Endometrial microvascular endothelial cells (primary cell): ENCODE measurements around the gene SNED1. TPM values are rescaled to one million over a fixed set of nuclear protein-coding genes. Genes with fewer than 3 reads are reported as not detected.

Experiments used
- in situ Hi-C: cut with HindIII; loops from 2 replicates; pipeline ENCODE4 v1.10.0; 2017; ENCODE audit warnings: low sequenced_read_pairs, low pct_unique_long_range_greater_than_20kb; ENCODE audit errors: inconsistent ontology term
- total RNA-seq: library from RNA; depleted of rRNA; stranded (reverse); fragments of >200 nt; gene quantifications from one replicate; pipeline ENCODE4 v1.2.3, GENCODE V29; 2015; ENCODE audit errors: inconsistent ontology term

SNED1 gene
- total RNA-seq, 1 donor from 2014 or later: 15.0 TPM

DNA sequence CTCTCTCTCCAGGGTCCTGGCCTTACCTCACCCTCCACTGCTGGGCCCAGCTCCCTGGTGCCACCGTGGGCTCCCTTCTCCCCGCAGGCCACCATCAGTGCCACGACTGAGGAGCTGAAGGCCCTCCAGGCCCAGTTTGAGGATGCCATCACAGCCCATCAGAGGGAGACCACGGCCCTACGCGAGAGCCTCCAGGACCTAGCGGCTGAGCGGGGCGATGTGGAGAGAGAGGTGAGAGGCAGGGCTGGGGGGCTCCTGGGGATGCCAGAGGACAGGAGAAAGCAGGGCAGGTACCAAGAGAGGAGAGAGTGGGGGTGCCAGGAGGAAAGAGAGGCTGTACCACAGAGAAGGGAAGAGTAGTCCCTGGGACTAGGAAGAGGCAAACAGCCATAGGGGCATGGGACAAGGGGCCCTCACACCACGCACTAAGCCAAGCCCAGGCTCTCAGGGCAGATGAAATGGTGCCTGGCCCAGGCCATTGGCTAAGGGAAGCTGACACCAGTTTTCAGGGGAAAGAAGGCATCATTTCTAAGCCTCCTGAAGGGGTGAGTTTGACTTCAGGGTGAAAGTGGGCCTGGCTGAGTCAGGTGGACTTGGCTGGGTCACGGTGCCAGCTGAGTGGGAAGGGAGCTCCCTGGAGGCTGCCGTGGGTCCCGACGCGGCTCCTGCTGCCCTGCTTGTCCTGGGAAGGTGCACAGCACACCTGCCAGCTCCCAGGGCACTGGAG, 39.0 kb upstream of the SNED1 start:
- in situ Hi-C loops: no loop called here

DNA sequence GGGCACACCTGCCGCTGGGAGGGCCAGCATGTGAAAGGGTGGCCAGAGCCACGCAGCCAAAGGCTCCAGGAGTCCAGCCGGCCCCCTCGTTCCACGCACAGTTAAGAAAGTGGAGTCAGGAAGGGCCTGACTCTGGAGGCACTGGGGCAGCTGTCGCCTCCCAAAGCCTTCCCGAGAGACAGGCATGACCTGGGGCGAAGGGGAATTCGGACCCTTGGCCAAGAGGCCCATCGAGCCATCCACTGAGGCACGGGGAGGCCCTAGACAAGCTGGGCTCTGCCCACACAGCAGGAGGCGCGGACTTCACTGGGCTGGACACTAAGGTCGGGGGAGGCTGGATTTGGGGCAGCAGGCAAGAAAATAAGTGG, 38.5 kb upstream of the SNED1 start:
- in situ Hi-C loops: no loop called here

DNA sequence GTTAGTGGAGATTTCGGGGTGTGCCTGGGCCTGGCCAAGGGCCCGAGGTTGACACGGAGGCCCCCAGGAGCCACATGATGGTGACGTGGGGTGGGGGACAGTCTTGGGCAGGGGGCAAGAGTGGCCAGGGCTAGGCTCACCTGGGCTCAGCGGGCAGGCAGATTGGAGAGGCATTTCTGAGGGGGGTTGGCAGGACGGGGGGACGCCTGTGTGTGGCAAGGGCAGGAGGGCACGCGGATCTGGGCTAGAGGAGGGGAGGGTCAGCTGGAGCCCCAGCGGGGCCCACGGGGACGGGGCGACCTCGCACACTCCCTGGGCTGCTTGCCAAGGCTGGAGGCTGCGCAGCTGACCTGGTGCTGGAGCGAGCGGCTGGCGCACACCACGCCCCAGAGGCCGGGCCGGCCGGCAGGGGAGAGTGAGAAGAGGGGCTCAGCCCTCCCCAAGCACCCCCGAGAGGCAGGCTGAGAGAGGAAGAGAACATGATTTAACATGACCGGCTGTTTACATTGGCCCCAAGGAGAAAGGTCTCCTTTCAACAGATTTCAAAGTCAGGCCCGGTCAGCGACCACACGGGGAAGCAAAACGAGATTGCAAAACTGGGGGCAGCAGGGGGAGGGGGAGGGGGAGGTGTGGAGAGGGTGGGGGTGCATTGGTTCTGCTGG, 38.0 kb upstream of the SNED1 start:
- in situ Hi-C loops: no loop called here

DNA sequence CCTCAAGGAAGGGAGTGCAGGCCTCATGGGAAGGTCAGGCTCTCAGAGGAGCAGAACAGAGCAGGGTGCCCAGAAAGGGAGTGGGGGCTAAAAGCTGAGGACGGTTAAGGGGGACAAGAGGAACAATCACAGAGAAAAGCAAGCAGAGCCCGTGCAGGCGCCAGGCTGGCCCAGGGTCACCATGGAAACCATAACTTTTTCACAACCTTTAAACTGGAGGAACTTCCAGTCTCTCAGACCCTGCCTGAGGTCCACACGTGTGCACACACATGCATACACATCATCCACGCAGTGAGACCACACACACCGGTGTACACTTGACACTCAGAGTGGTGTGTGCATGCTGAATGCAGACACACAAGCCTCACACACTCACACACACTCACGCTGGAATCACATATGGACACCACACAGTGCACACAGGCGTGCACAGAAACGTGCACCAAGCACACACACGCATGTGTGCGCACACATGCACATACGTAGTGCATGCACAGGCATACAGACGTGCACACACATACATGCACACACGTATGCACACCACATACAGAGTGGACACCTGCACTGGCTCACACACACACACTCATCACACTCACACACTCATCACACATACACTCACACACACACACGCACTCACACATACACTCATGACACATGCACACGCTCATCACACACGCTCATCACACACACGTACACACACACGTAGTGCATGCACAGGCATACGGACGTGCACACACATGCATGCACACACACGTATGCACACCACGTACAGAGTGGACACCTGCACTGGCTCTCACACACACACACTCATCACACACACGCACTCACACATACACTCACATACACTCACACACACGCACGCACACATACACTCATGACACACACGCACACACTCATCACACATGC, 37.2 kb upstream of the SNED1 start:
- in situ Hi-C loops: no loop called here

DNA sequence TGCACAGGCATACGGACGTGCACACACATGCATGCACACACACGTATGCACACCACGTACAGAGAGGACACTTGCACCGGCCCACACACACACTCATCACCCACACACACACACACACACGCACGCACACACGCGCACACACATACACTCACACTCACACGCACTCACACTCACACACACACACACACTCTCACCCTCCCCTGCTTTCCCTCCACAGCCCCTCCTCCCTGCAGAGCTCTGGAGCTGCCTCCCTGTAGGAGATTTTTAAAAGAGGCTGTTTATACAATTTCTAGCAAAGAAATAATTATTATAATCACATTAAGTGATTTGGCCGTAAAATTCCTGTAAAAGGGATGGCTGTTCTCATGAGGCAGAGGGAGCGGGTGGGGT, 36.5 kb upstream of the SNED1 start:
- in situ Hi-C loops: no loop called here

DNA sequence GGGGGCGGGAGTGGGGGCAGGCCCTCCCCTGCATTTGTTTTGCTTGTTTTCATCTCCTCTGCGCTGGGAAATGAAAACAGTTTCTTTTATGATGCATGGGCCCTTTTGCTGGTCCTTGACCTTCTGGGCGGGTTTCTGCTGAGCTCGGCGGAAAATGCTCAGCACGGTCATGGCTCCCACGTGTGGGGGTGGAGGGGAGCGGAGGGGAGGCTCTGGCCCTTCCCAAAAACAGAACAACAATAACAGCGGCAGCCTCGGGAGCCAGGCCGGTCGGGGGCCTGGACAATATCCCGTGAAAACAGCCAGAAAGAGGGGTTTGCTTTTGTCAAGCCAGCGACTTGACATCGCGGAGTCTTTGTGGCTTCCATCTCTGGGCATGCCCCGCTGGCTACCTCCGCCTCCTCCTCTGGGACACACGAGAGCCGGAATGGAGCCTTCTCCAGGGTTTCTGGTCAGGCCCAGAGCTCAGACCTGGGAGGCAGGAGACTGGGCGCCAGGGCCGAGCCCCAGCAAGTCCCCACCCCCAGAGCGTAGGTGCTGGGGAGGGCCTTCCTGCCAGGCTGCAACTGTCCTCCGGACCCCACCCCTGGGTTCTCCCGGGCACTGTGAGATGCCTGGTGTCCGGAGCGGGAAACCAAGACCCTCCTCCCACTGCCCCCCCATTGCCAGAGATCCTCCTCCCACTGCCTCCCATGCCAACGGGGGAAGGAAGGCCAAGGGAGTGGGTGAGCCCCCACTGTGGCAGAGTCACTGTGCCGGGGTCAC, 35.9 kb upstream of the SNED1 start:
- in situ Hi-C loops: no loop called here

DNA sequence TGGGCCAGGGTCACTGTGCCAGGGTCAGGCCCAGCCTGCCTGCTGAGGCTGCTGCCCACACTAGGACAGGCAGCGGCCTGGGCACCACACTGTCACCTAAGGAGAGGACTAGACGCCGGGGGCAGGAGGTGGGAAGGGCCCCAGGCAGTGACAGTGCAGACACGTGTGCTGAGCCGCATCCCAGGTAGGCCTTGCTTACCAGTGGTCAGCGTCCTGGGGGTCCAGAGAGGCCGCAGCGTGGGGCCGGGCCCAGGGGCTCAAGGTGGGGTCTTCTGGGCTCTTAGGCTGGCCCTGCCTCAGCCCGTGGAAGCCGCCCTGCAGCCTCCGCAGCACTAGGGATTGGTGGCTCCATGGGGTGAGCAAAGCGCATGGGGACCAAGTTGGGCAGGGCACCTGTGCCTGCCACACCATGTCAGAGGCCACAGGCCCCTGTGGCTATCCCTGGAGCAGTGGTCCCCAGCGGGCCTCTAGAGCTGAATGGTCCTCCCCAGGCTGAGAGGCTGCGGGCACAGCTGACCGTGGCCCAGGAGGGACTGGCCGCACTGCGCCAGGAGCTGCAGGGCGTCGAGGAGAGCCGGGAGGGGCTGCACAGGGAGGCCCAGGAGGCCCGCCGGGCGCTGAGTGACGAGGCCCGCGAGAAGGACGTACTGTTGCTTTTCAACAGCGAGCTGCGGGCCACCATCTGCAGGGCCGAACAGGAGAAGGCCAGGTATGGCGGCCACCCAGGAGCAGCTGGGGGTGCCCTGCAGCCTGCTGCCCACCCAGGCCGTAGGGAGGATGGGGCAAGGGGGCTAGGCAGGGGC, 35.2 kb upstream of the SNED1 start:
- in situ Hi-C loops: no loop called here

DNA sequence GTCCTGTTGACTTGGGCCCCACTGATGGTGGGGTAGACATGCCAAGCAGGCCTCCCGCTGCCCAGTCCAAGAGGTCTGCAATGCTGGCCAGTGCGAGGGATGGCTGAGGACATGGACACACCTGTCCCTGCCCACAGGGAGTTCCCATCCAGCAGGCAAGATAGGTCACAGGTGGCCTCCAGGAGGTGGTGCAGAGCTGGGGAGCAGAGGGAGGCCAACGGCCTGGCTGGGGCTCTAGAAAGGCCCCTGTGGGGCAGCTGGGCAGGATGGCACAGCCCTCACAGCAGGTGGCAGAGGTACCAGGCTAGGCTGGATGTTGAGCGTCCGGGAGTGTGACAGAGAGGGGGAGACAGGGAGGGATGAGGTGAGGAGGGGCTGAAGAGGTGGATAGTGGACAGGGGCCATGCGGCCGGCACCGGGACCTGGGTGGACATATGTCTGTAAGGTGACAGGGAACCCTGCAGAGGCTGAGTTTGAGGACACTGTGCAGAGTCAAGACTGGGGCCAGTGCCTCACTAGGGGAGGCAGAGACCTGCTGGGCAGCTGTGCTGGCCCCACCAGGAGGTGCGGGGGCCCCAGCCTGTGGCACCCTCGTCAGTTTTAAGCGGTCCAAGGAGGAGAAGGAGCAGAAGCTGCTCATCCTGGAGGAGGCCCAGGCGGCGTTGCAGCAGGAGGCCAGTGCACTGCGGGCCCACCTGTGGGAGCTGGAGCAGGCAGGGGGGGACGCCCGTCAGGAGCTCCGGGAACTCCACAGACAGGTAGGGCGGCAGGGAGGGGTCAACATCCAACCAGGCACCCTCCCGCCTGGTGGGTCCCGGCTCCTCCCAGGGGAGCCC, 34.3 kb upstream of the SNED1 start:
- in situ Hi-C loops: no loop called here

DNA sequence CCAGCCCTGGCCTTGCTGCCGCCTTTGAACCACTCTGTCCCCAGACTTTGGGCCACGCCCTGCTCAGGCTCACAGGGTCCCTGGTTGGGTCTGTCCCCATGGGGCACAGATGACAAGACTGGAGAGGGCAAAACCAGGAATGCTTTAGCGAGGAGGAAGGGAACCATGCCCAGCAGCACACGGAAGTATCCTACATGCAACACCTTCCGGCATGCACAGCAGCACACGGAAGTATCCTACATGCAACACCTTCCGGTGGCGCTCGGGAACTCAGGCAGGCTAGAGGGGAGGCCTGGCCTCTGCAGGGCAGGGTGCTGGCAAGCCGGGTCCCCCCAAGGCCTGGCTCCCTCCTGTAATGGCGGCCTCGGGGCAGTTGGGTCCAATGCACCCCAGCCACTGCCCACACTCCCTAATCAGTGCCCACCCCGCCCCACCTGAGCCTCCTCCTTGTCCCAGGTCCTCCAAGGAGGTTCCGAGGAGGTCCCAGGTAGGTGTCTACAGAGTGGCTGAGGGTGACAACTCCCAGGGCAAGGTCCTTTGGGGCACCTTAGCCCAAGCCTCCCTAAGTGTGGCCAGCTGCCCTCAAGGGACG, 33.6 kb upstream of the SNED1 start:
- in situ Hi-C loops: no loop called here

DNA sequence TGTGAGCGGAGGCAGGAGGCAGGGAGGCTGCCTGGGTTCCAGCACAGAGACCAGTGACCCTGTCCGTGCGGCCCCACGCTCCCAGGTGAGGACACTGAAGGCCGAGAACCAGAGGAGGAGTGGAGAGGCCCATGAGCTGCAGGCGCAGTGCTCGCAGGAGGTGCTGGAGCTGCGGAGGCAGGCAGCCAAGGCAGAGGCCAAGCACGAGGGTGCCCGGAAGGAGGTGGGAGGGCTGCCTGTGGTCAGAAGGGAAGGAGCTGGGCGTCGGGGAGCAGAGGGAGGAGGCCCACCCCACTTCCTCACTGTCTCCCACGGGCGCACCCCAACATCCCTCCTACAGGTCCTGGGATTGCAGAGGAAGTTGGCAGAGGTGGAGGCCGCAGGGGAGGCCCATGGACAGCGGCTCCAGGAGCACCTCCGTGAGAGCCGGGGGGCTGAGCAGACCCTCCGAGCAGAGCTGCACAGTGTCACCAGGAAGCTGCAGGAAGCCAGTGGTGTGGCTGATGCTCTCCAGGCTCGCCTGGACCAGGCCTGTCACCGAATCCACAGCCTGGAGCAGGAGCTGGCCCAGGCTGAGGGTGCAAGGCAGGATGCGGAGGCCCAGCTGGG, 33.0 kb upstream of the SNED1 start:
- in situ Hi-C loops: no loop called here

DNA sequence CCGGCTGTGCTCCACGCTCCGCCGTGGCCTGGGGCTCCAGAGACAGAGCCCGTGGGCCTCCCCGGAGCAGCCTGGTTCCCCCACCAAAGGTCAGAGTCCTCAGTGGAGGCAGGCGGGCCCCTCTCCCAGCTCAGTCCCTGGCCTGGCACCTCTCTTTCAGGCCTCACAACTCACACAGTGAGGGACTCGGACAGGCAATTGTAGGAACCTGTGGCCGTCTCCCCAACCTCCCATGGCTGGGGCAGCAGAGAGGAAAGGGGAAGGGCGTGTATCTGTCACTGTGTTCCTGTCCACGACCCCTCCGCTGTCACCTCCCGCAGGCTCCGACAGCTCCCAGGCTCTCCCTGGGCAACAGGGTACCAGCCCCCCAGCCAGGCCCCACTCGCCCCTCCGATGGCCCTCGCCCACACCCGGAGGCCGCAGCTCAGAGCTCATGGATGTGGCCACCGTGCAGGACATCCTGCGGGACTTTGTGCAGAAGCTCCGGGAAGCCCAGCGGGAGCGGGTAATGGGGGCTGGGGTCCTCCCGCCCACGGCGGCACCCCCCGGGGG, 32.4 kb upstream of the SNED1 start:
- in situ Hi-C loops: no loop called here

DNA sequence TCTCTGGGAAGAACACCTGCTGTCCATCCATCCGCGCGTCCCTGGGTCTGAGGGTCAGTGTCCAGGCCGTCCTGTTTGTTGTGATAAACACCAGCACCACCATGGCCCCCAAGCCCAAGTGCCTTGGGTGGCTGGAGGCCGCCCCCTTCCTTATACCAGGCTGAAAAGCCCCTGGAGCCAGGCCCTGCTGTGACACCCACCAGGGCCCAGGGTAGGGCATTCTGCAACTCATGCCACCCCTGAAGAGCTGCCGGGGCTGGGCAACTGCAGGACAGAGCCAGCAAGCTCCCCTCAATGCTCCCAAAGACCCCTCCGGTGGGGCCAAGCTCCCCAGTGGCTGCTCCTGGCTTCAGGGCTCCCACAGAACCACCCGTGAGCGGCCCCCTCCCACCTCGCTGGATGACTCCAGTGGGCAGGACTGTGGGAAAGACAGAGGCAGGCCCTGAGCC, 31.9 kb upstream of the SNED1 start:
- in situ Hi-C loops: no loop called here

DNA sequence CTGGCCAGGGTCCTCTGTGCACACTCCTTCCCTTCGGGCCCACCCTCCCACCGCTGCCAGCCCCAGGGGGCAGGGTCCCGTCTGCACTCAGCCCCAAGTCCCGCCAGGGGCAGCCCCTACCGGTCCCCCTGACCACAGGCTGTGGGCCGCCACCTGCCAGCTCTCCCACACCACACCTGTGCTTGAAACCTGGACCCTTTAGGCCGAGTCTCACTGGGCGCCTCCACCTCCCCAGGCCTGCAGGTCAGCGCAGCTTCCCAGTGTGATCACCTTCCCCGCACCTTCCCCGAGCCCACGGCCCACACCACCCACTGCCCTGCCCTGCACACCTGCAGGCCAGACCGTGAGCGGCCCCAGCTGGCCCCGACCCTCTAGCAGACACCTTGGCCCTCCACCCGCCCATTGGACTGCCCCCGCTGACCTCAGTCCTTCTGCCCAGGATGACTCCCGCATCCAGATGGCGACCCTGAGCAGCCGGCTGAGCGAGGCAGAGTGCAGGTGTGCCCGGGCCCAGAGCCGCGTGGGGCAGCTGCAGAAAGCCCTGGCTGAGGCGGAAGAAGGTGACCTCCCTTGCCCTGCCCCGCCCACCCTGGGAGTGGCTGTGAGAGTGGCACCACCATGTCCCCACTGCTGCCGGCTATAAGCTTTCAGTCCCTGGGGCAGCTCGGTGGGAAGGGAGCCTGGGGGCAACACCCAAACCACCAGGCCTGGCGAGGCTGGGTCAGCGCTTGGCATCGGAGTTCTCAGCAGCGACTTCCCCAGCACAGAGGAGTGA, 31.3 kb upstream of the SNED1 start:
- in situ Hi-C loops: no loop called here

DNA sequence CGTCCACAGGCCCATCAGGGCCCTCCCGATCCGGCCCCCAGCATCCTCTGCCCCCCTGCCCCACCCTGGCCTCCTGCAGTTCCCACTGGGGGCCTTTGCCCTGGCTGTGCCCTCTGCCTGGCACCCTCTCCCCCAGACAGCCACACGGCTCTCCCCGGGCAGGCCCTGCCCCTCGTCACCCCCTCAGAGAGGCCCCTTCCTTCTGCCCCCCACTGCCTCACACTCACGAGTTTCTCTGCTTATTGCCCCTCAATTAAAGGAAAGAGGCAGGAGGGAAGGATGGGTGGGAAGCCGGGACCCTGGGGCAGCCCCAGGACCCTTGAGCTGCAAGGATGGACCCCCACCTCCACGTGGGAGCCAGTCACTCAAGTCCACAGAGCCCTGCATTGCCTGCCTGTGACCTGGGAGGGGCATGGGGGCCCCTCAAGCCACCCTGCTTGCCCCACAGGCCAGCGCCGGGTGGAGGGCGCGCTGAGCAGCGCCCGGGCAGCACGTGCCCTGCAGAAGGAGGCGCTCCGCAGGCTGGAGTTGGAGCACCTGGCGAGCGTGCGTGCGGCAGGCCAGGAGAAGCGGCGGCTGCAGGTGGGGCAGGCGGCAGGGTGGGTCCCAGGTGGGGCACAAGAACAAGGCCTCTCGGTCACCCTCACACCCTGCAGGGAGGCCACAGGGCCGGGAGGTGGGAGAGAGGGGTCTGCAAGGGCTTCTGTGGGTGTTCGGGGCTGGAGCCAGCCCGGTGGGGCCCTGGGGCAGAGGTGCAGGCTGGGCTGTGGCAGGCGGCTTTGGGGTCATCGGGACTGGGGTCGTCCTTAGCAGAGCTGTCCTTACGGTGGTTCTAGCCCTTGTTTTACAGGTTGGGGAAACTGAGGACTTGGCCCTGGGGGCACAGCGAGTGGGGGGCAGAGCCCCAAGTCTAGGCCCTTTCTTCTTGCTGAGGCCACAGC, 30.5 kb upstream of the SNED1 start:
- in situ Hi-C loops: no loop called here
